HFF-Myc (cell line): ENCODE measurements around the gene ARHGAP15.

Experiments used
- DNase-seq: peaks from one replicate; pipeline ENCODE4 v3.0.0-alpha.2; 2011; ENCODE audit warnings: low read depth; ENCODE audit errors: extremely low read depth
- H3K4me3 ChIP-seq: replicated peaks from 2 replicates; pipeline ENCODE4 v1.5.1; 2011; ENCODE audit warnings: low read depth, mild to moderate bottlenecking, control low read depth, low read length
- CTCF ChIP-seq: IDR thresholded peaks from 2 replicates; pipeline ENCODE4 v1.5.1; 2012; ENCODE audit warnings: mild to moderate bottlenecking, low read depth, low read length, control low read depth; ENCODE audit errors: missing control alignments

Gene ARHGAP15

DNA sequence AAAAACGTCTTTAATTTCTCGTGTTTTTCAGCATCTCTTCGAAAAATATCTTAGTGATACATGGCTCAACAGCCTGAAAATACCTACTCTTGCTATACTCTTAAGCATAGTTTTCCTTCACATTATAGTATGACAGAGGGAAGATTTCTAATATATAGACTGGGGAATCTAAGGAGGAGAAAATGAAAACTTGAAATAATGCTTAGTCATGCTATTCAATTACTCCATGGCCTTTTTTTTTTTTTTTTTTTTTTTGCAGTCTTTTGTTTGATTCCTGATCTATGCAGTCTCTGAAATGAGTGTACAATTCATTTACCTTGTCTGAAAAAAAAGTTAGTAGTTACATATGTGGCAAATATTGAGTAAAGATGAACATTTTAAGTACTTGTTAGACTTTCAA is 337.8 kb downstream of the ARHGAP15 start:
- DNase-seq, result no peak

GRCh38 chr2:143468341-143468888 is 339.2 kb downstream of the ARHGAP15 start:
- DNase-seq, result no peak
- TF ChIP-seq CTCF, result no peak
- no peak overlapping the region for H3K4me3 ChIP-seq

More for the DNA sequence above, 337.8 kb downstream of the ARHGAP15 start:
- no peak overlapping the region for H3K4me3 ChIP-seq
- TF ChIP-seq CTCF, result no peak

DNA sequence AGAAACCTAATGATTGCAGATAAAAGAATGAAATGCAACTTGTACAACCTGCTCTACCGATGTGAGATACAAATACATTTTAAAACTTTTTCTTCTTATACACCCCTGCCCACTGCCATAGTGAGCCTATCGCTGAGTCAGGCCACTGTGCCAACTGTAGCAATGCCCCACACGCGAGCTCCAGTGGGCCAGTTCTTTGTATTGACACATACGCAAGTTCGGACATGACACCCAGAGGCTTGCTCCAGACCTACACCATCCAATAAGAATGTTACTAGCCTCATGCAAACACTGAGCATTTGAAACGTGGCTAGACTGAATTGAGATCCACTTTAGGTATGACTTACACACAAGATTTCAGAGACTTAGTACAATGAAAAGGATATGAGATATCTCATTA is 340.1 kb downstream of the ARHGAP15 start:
- TF ChIP-seq CTCF, result no peak

GRCh38 chr2:143471550-143471949 is 342.3 kb downstream of the ARHGAP15 start:
- H3K4me3 ChIP-seq, result no peak overlapping the region
- no peak for TF ChIP-seq CTCF
- DNase-seq, result no peak

More for the DNA sequence above, 340.1 kb downstream of the ARHGAP15 start:
- H3K4me3 ChIP-seq, result no peak overlapping the region
- DNase-seq, result no peak

GRCh38 chr2:143473216-143473615 is 344.0 kb downstream of the ARHGAP15 start:
- peak; percentile 14 for DNase-seq

DNA sequence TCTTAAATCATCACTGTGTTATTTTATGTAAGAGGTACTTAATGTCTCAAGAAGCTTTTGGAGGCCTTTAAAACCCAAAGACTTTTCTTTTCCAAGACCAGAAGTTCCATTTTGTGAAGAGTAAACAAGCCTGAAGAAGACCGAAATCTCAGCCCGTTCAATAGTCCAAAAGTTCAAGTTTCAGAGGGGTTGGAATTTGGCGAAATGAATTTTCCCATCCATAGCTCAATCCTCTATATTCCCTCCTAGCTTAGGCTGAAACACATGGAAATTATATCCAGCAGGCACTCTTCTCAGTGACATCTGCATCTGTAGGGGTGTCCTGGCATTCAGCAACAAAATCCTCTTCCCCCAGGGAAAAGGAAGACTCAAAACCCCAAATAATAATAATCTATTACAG is 344.6 kb downstream of the ARHGAP15 start:
- H3K4me3 ChIP-seq, result no peak overlapping the region
- DNase-seq, result no peak
- no peak for TF ChIP-seq CTCF

More at GRCh38 chr2:143473216-143473615, 344.0 kb downstream of the ARHGAP15 start:
- TF ChIP-seq CTCF, result no peak
- no peak overlapping the region for H3K4me3 ChIP-seq

DNA sequence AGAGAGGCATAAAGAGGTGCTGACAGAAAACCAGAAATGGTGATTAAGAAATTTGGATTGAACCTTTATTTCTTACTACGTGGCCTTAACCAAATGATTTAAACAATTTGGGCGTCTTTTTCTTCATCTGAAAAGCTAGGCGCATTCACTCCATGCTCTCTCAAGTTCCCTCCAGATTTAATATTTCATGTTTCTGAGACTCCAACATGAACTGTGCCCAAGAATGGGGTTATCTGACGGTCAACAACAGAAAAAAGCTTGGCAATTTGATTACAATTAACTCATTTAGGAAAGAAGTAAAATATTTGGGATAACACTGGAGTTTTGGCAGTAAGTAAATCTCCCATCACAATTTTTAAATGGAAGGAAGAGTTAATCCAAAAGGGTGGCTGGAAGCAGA is 345.4 kb downstream of the ARHGAP15 start:
- no peak overlapping the region for H3K4me3 ChIP-seq
- TF ChIP-seq CTCF, result no peak
- DNase-seq, result no peak
